Loucy (cell line): ENCODE measurements around the gene TAX1BP1.
A peak's percentile ranks its signal among the peaks of the same experiment; 100 is the strongest.

ENCODE experiments used
- H2AFZ ChIP-seq: fragments of 200-600 bp; sonication (generic); 2 replicates; pipeline ENCODE4 v1.6.0; 2016; ENCODE audit warnings: antibody characterized with exemption, mild to moderate bottlenecking, low read length, moderate library complexity
- H3F3A ChIP-seq: fragments of 200-600 bp; 2 replicates; pipeline ENCODE4 v1.6.0; 2016; ENCODE audit warnings: antibody characterized with exemption, low read depth, mild to moderate bottlenecking
- H3K27me3 ChIP-seq: fragments of 200-600 bp; sonication (generic); 2 replicates; pipeline ENCODE4 v1.6.1; 2014; ENCODE audit warnings: low read length, mild to moderate bottlenecking; ENCODE audit not compliant: insufficient read depth, poor library complexity, severe bottlenecking
- H3K36me3 ChIP-seq: fragments of 200-600 bp; sonication (generic); 2 replicates; pipeline ENCODE4 v1.6.1; 2016; ENCODE audit warnings: low read length; ENCODE audit not compliant: insufficient read depth
- H3K4me1 ChIP-seq: fragments of 200-600 bp; sonication (generic); 2 replicates; pipeline ENCODE4 v1.5.1; 2014; ENCODE audit warnings: low read length, mild to moderate bottlenecking; ENCODE audit not compliant: insufficient read depth, poor library complexity, severe bottlenecking
- H3K4me2 ChIP-seq: fragments of 200-600 bp; sonication (generic); 2 replicates; pipeline ENCODE4 v1.6.0; 2014; ENCODE audit warnings: antibody characterized with exemption, low read length, low read depth, mild to moderate bottlenecking; ENCODE audit not compliant: poor library complexity, severe bottlenecking
- H3K4me3 ChIP-seq: fragments of 200-600 bp; sonication (generic); 2 replicates; pipeline ENCODE4 v1.5.1; 2014; ENCODE audit warnings: low read length, mild to moderate bottlenecking, mixed read lengths; ENCODE audit not compliant: poor library complexity, severe bottlenecking
- H3K79me2 ChIP-seq: fragments of 200-600 bp; sonication (generic); 2 replicates; pipeline ENCODE4 v1.6.1; 2014; ENCODE audit warnings: low read length; ENCODE audit not compliant: insufficient read depth
- H3K9ac ChIP-seq: fragments of 200-600 bp; sonication (generic); 2 replicates; pipeline ENCODE4 v1.6.0; 2014; ENCODE audit warnings: mild to moderate bottlenecking, low read depth, low read length, moderate library complexity; ENCODE audit not compliant: poor library complexity, severe bottlenecking
- H3K9me2 ChIP-seq: fragments of 200-600 bp; sonication (generic); replicated peaks from 2 replicates; pipeline ENCODE4 v1.6.1; 2016; ENCODE audit warnings: low read depth, low read length, mixed read lengths
- H3K9me3 ChIP-seq: fragments of 200-600 bp; sonication (generic); 2 replicates; pipeline ENCODE4 v1.6.1; 2014; ENCODE audit warnings: mild to moderate bottlenecking, antibody characterized with exemption, low read length, low read depth; ENCODE audit not compliant: insufficient read depth
- H4K20me1 ChIP-seq: fragments of 200-600 bp; sonication (generic); 2 replicates; pipeline ENCODE4 v1.6.0; 2014; ENCODE audit warnings: antibody characterized with exemption, low read length, mild to moderate bottlenecking; ENCODE audit not compliant: insufficient read depth, poor library complexity, severe bottlenecking
- CTCF ChIP-seq: fragments of 200-600 bp; sonication (generic); conservative IDR thresholded peaks from 2 replicates; pipeline ENCODE4 v1.5.1; 2014; ENCODE audit warnings: mild to moderate bottlenecking, antibody characterized with exemption, low read length
- EZH2phosphoT487 ChIP-seq: fragments of 200-600 bp; IDR thresholded peaks from 2 replicates; pipeline ENCODE4 v1.6.1; 2018; ENCODE audit warnings: antibody characterized with exemption, mild to moderate bottlenecking, moderate library complexity, borderline replicate concordance

Gene TAX1BP1

DNA sequence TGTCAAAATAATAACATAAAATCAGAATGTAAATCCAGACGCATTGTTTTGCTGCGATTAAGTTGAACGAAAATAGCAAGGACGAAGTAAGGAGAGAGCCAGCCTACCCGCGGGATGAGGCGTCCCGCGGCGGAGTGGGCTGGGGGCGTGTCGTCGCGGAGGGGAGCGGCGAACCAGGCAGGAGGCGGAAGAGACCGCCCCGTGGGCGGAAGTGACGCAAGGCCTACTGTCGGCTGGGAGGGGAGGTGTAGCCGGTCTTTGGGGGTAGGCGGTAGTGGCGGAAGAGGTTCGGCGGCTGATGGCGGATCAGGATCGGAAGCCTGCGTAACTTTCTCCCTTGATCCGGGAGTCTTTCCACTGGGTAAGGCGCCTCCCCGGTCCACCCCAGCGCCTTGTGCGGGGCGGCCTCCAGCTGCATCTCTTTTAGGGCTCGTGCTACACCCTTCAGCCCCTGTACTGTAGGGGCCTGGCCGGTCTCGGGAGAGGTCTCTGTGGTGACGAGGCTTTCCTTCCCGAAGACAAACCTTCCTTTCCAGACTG, at the start of gene TAX1BP1:
TSS of gene TAX1BP1 (plus strand) at position 254 of the 540 bp plus-strand sequence. CDS start 8,363 bp downstream, outside the sequence.
- TF ChIP-seq CTCF, result no peak
- no peak for TF ChIP-seq EZH2phosphoT487
- Histone ChIP-seq H3K4me3 (peak within 1 kb of the TSS; percentile 87), H4K20me1 (peaks cover 26% of the 10 kb centered on the region), H3K9me2 (no peaks in the 10 kb centered on the region), H3K27me3 (peaks cover 4% of the 10 kb centered on the region), H3F3A (0 out of 2 replicates have a peak, but pooled peaks cover 3% of the 10 kb centered on the region), H2AFZ (peak within 1 kb of the TSS; percentile 82), H3K36me3 (no peaks in the 10 kb centered on the region), H3K9ac (peak within 1 kb of the TSS; percentile 94), H3K9me3 (no peaks in the 10 kb centered on the region), H3K4me2 (peak within 1 kb of the TSS; percentile 99), H3K4me1 (peaks cover 30% of the 10 kb centered on the region), H3K79me2 (peaks cover 43% of the 10 kb centered on the region)

- Histone ChIP-seq H3K36me3 (no peaks in the 10 kb centered on the region), H3K9me3 (no peaks in the 10 kb centered on the region), H4K20me1 (no peaks in the 10 kb centered on the region), H3K9me2 (no peaks in the 10 kb centered on the region), H3K79me2 (no peaks in the 10 kb centered on the region), H3F3A (no peaks in the 10 kb centered on the region), H3K4me1 (peaks cover 22% of the 10 kb centered on the region), H3K4me3 (no peak overlapping the region), H3K4me2 (no peak overlapping the region), H2AFZ (no peak overlapping the region), H3K27me3 (no peaks in the 10 kb centered on the region), H3K9ac (no peak overlapping the region)
- no peak for TF ChIP-seq EZH2phosphoT487
- TF ChIP-seq CTCF, result no peak
Measured at GRCh38 chr7:27690649-27691048, 49.3 kb upstream of the TAX1BP1 start.

GRCh38 chr7:27693794-27694193, 46.2 kb upstream of the TAX1BP1 start:
- Histone ChIP-seq H3K4me2 (no peak overlapping the region), H3K9ac (peak overlapping the region; percentile 47), H3K9me3 (no peaks in the 10 kb centered on the region), H3F3A (no peaks in the 10 kb centered on the region), H3K27me3 (no peaks in the 10 kb centered on the region), H4K20me1 (no peaks in the 10 kb centered on the region), H3K79me2 (no peaks in the 10 kb centered on the region), H2AFZ (peak overlapping the region; percentile 40; the same call in 1 of the 2 replicates), H3K4me1 (peaks cover 22% of the 10 kb centered on the region), H3K9me2 (no peaks in the 10 kb centered on the region), H3K4me3 (no peak overlapping the region), H3K36me3 (no peaks in the 10 kb centered on the region)
- TF ChIP-seq CTCF (no peak), EZH2phosphoT487 (no peak)
